ENCODE measurements around the gene BRPF1.

BRPF1 gene

DNA sequence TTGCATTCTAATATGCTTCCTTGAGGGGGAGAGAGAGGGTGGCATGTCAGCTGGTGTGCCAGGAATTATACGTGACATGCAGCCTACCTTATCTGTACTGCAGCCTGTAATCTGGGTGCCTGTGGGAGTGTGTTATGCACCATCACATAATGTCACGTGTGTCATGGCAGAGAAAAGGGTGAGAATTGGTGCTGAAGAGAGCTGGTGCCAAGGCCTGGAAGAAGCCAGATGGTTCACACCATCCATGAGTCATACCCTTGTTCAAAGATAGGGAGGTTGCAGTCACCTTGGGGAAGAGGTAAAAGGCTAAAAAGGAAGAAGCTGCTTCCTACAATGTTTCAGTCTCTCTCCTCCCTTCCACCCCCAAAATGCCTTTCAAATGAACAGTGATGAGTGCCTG, 5.3 kb downstream of the BRPF1 start:
- no peak overlapping the region for H3K4me2 ChIP-seq (ENCODE audit: low read length)
- H3K9ac ChIP-seq (ENCODE audit: low read length): no peak overlapping the region
- H4K91ac ChIP-seq (ENCODE audit: low read depth, low read length): no peak overlapping the region
- H3K27me3 ChIP-seq (ENCODE audit: insufficient read depth, low read length): no peaks in the 10 kb centered on the region
- H3K4me1 ChIP-seq (ENCODE audit: control insufficient read depth in 1 of 2, insufficient read depth in 2 of 2, low read length in 2 of 2): peaks cover 8 to 10% of the 10 kb centered on the region in 2 experiments
- no peak overlapping the region for H4K8ac ChIP-seq (ENCODE audit: low read depth, low read length)
- no peak overlapping the region for H2BK5ac ChIP-seq (ENCODE audit: low read depth, low read length, poor library complexity)
- no peak overlapping the region for H3K23ac ChIP-seq (ENCODE audit: low read length)
- H3K36me3 ChIP-seq (ENCODE audit: control insufficient read depth in 1 of 2, insufficient read depth in 2 of 2, low read length in 2 of 2): peaks cover 50 to 70% of the 10 kb centered on the region in 2 experiments
- peaks cover 12% of the 10 kb centered on the region for H3K79me2 ChIP-seq (ENCODE audit: control insufficient read depth, insufficient read depth, low read length, poor library complexity)
- H4K12ac ChIP-seq (ENCODE audit: low read depth, low read length): no peak overlapping the region
- no peak overlapping the region for H3K18ac ChIP-seq (ENCODE audit: low read length)
- no peak overlapping the region for H3K4me3 ChIP-seq (ENCODE audit: low read depth, low read length)
- no peak overlapping the region for H3K27ac ChIP-seq (ENCODE audit: low read depth, low read length)
- peaks cover 2% of the 10 kb centered on the region for H3K79me1 ChIP-seq (ENCODE audit: low read length)
- no CpG with 5 or more reads among the region's 2 CpGs for WGBS (ENCODE audit: extremely low coverage, insufficient coverage, insufficient read length)
- H3K14ac ChIP-seq (ENCODE audit: low read length): no peak overlapping the region
- H2BK120ac ChIP-seq (ENCODE audit: insufficient read depth, low read length, poor library complexity): no peak overlapping the region
- H3K4ac ChIP-seq (ENCODE audit: low read depth, low read length): no peak overlapping the region
- no peak overlapping the region for H2BK12ac ChIP-seq (ENCODE audit: low read length)
- no peak overlapping the region for H2AK5ac ChIP-seq (ENCODE audit: low read length)
- no peaks in the 10 kb centered on the region for H3K9me3 ChIP-seq (ENCODE audit: insufficient read depth, low read depth, low read length)
- DNase-seq: no peak
- H2AFZ ChIP-seq (ENCODE audit: insufficient read depth, low read length, poor library complexity): no peak overlapping the region

GRCh38 chr3:9739181-9739580, 7.6 kb downstream of the BRPF1 start:
- no peak overlapping the region for H4K12ac ChIP-seq (ENCODE audit: low read depth, low read length)
- peaks cover 63 to 88% of the 10 kb centered on the region in 2 experiments for H3K36me3 ChIP-seq (ENCODE audit: control insufficient read depth in 1 of 2, insufficient read depth in 2 of 2, low read length in 2 of 2)
- H3K23ac ChIP-seq (ENCODE audit: low read length): no peak overlapping the region
- no CpG with 5 or more reads among the region's 15 CpGs for WGBS (ENCODE audit: extremely low coverage, insufficient coverage, insufficient read length)
- no peak overlapping the region for H3K4me3 ChIP-seq (ENCODE audit: low read depth, low read length)
- no peak overlapping the region for H3K4ac ChIP-seq (ENCODE audit: low read depth, low read length)
- H4K91ac ChIP-seq (ENCODE audit: low read depth, low read length): no peak overlapping the region
- no peaks in the 10 kb centered on the region for H3K9me3 ChIP-seq (ENCODE audit: insufficient read depth, low read depth, low read length)
- H3K27ac ChIP-seq (ENCODE audit: low read depth, low read length): no peak overlapping the region
- H2BK12ac ChIP-seq (ENCODE audit: low read length): no peak overlapping the region
- H3K27me3 ChIP-seq (ENCODE audit: insufficient read depth, low read length): no peaks in the 10 kb centered on the region
- no peak overlapping the region for H3K4me2 ChIP-seq (ENCODE audit: low read length)
- no peak overlapping the region for H2AFZ ChIP-seq (ENCODE audit: insufficient read depth, low read length, poor library complexity)
- no peak overlapping the region for H3K18ac ChIP-seq (ENCODE audit: low read length)
- no peak for DNase-seq
- no peak overlapping the region for H3K14ac ChIP-seq (ENCODE audit: low read length)
- no peak overlapping the region for H2BK5ac ChIP-seq (ENCODE audit: low read depth, low read length, poor library complexity)
- H3K9ac ChIP-seq (ENCODE audit: low read length): no peak overlapping the region
- H2BK120ac ChIP-seq (ENCODE audit: insufficient read depth, low read length, poor library complexity): no peak overlapping the region
- no peak overlapping the region for H4K8ac ChIP-seq (ENCODE audit: low read depth, low read length)
- H2AK5ac ChIP-seq (ENCODE audit: low read length): no peak overlapping the region
- no peaks in the 10 kb centered on the region for H3K79me2 ChIP-seq (ENCODE audit: control insufficient read depth, insufficient read depth, low read length, poor library complexity)
- no peaks in the 10 kb centered on the region for H3K4me1 ChIP-seq (ENCODE audit: control insufficient read depth in 1 of 2, insufficient read depth in 2 of 2, low read length in 2 of 2)
- no peaks in the 10 kb centered on the region for H3K79me1 ChIP-seq (ENCODE audit: low read length)

GRCh38 chr3:9742560-9742959, 11.0 kb downstream of the BRPF1 start:
- WGBS (ENCODE audit: extremely low coverage, insufficient coverage, insufficient read length): no CpG with 5 or more reads among the region's 1 CpG

DNA sequence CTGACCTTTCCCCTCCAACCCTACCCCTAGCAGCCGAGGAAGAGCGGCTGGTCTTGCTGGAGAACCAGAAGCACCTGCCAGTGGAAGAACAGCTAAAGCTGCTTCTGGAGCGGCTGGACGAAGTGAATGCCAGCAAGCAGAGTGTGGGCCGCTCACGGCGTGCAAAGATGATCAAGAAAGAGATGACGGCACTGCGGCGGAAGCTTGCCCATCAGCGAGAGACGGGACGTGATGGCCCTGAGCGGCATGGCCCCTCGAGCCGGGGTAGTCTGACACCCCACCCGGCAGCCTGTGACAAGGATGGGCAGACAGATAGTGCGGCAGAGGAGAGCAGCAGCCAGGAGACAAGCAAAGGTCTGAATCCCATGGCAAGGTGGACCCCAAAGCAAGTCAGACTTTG, 12.0 kb downstream of the BRPF1 start:
- Histone ChIP-seq H4K91ac (ENCODE audit: low read depth, low read length) (no peak overlapping the region), H3K27ac (ENCODE audit: low read depth, low read length) (no peak overlapping the region), H3K18ac (ENCODE audit: low read length) (no peak overlapping the region), H4K12ac (ENCODE audit: low read depth, low read length) (no peak overlapping the region), H3K14ac (ENCODE audit: low read length) (no peak overlapping the region), H3K36me3 (ENCODE audit: control insufficient read depth in 1 of 2, insufficient read depth in 2 of 2, low read length in 2 of 2) (peaks cover 80 to 95% of the 10 kb centered on the region in 2 experiments), H3K9ac (ENCODE audit: low read length) (no peak overlapping the region), H2BK120ac (ENCODE audit: insufficient read depth, low read length, poor library complexity) (no peak overlapping the region), H3K79me2 (ENCODE audit: control insufficient read depth, insufficient read depth, low read length, poor library complexity) (no peaks in the 10 kb centered on the region), H4K8ac (ENCODE audit: low read depth, low read length) (no peak overlapping the region), H2BK12ac (ENCODE audit: low read length) (no peak overlapping the region), H3K4me3 (ENCODE audit: low read depth, low read length) (no peak overlapping the region), H2AK5ac (ENCODE audit: low read length) (no peak overlapping the region), H3K4ac (ENCODE audit: low read depth, low read length) (no peak overlapping the region), H2AFZ (ENCODE audit: insufficient read depth, low read length, poor library complexity) (no peak overlapping the region), H3K23ac (ENCODE audit: low read length) (no peak overlapping the region), H3K79me1 (ENCODE audit: low read length) (no peaks in the 10 kb centered on the region), H3K27me3 (ENCODE audit: insufficient read depth, low read length) (no peaks in the 10 kb centered on the region), H3K4me1 (ENCODE audit: control insufficient read depth in 1 of 2, insufficient read depth in 2 of 2, low read length in 2 of 2) (no peaks in the 10 kb centered on the region), H3K9me3 (ENCODE audit: insufficient read depth, low read depth, low read length) (no peaks in the 10 kb centered on the region), H2BK5ac (ENCODE audit: low read depth, low read length, poor library complexity) (no peak overlapping the region), H3K4me2 (ENCODE audit: low read length) (no peak overlapping the region)
- no CpG with 5 or more reads among the region's 18 CpGs for WGBS (ENCODE audit: extremely low coverage, insufficient coverage, insufficient read length)
- DNase-seq: no peak

More at GRCh38 chr3:9742560-9742959, 11.0 kb downstream of the BRPF1 start:
- Histone ChIP-seq H4K8ac (ENCODE audit: low read depth, low read length) (no peak overlapping the region), H3K9me3 (ENCODE audit: insufficient read depth, low read depth, low read length) (no peaks in the 10 kb centered on the region), H2BK120ac (ENCODE audit: insufficient read depth, low read length, poor library complexity) (no peak overlapping the region), H3K79me2 (ENCODE audit: control insufficient read depth, insufficient read depth, low read length, poor library complexity) (no peaks in the 10 kb centered on the region), H3K27me3 (ENCODE audit: insufficient read depth, low read length) (no peaks in the 10 kb centered on the region), H2AFZ (ENCODE audit: insufficient read depth, low read length, poor library complexity) (no peak overlapping the region), H2BK12ac (ENCODE audit: low read length) (no peak overlapping the region), H2BK5ac (ENCODE audit: low read depth, low read length, poor library complexity) (no peak overlapping the region), H3K4ac (ENCODE audit: low read depth, low read length) (no peak overlapping the region), H3K4me1 (ENCODE audit: control insufficient read depth in 1 of 2, insufficient read depth in 2 of 2, low read length in 2 of 2) (no peaks in the 10 kb centered on the region), H4K91ac (ENCODE audit: low read depth, low read length) (no peak overlapping the region), H3K4me3 (ENCODE audit: low read depth, low read length) (no peak overlapping the region), H3K27ac (ENCODE audit: low read depth, low read length) (no peak overlapping the region), H3K4me2 (ENCODE audit: low read length) (no peak overlapping the region), H2AK5ac (ENCODE audit: low read length) (no peak overlapping the region), H3K9ac (ENCODE audit: low read length) (no peak overlapping the region), H3K14ac (ENCODE audit: low read length) (no peak overlapping the region), H4K12ac (ENCODE audit: low read depth, low read length) (no peak overlapping the region), H3K23ac (ENCODE audit: low read length) (no peak overlapping the region), H3K18ac (ENCODE audit: low read length) (no peak overlapping the region), H3K36me3 (ENCODE audit: control insufficient read depth in 1 of 2, insufficient read depth in 2 of 2, low read length in 2 of 2) (peaks cover 82 to 96% of the 10 kb centered on the region in 2 experiments), H3K79me1 (ENCODE audit: low read length) (no peaks in the 10 kb centered on the region)
- no peak for DNase-seq

All from trophoblast cell (in vitro differentiated cells and primary cell).